K562 (cell line): Measurements from ENCODE around the gene SHISAL1. TPM values are rescaled to one million over a fixed set of nuclear protein-coding genes. Genes with fewer than 3 reads are reported as not detected.
A peak's percentile ranks its signal among the peaks of the same experiment; 100 is the strongest.

Experiments
- ATAC-seq: fragments of 200-7000 bp; cut with Tn5 transposase; 3 replicates; pipeline ENCODE4 v1.9.1; 2020; ENCODE audit warnings: moderate library complexity
- BruUV-seq: library from RNA; stranded (reverse); fragments of 400-500 nt; replicated peaks from 2 replicates; lab custom pipeline; 2021; lab: Mats Ljungman, UMichigan
- CTCF ChIA-PET: fragments of 300-600 bp; formaldehyde crosslinking; extraction: SDS; loops from one replicate; lab custom pipeline; 2021; ENCODE audit warnings: low intra/inter-chr PET ratio; lab: Yijun Ruan, JAX
- POLR2A ChIA-PET: fragments of 300-600, 350-650 bp; sonication (Branson Sonifier 250); formaldehyde crosslinking; extraction: SDS; loops from one replicate; lab custom pipeline; 2021; ENCODE audit warnings: antibody characterized with exemption, inconsistent platforms; lab: Yijun Ruan, JAX
- DNase-seq, 4 experiments: peaks; one replicate each; pipeline versions ENCODE4 v3.0.0 to v3.0.0-alpha.2; 2011 to 2018; ENCODE audit warnings: low spot score in 3 of 4, mixed read lengths in 3 of 4; ENCODE audit errors: extremely low read depth in 1 of 4
- FAIRE-seq: peaks from 2 replicates; lab custom pipeline; 2011; peaks lifted over from hg19 to GRCh38; lab: Jason Lieb, UNC
- H2AFZ ChIP-seq: 2 replicates; pipeline ENCODE4 v1.6.0; 2011; ENCODE audit warnings: low read depth, low read length, control low read depth, inconsistent platforms
- H3K27ac ChIP-seq: fragments of 200-600 bp; 3 replicates; pipeline ENCODE4 v1.8.0; 2011; ENCODE audit warnings: low read depth, mild to moderate bottlenecking, control low read depth, inconsistent platforms, low read length, moderate library complexity, mixed read lengths; ENCODE audit errors: extremely low read depth
- H3K27me3 ChIP-seq, 2 experiments: fragments of 300-600 bp in 1 of 2; 2 replicates in 1 of 2; 3 replicates in 1 of 2; pipeline versions ENCODE4 v1.6.0 to v1.8.0; 2011; ENCODE audit warnings: inconsistent platforms in 2 of 2, low read length in 2 of 2, mild to moderate bottlenecking in 1 of 2, mixed read lengths in 1 of 2, moderate library complexity in 1 of 2; ENCODE audit not compliant: control insufficient read depth in 2 of 2, insufficient read depth in 2 of 2
- H3K36me3 ChIP-seq: fragments of 300-600 bp; 3 replicates; pipeline ENCODE4 v1.8.0; 2011; ENCODE audit warnings: mild to moderate bottlenecking, low read length, inconsistent platforms; ENCODE audit not compliant: control insufficient read depth, insufficient read depth
- H3K4me1 ChIP-seq, 2 experiments: fragments of 200-600 bp in 1 of 2; replicated peaks in 1 of 2; 2 replicates in 1 of 2; 3 replicates in 1 of 2; pipeline versions ENCODE4 v1.5.1 to v1.8.0; 2011; ENCODE audit warnings: inconsistent platforms in 2 of 2, low read length in 2 of 2, mild to moderate bottlenecking in 1 of 2, mixed read lengths in 1 of 2, moderate library complexity in 1 of 2; ENCODE audit not compliant: control insufficient read depth in 2 of 2, insufficient read depth in 2 of 2
- H3K4me2 ChIP-seq: 2 replicates; pipeline ENCODE4 v1.6.1; 2011; ENCODE audit warnings: low read length, control low read depth, inconsistent platforms, mixed read lengths; ENCODE audit not compliant: insufficient read depth
- H3K4me3 ChIP-seq: fragments of 200-600 bp; sonication (generic), shearing (Covaris generic); 2 replicates; pipeline ENCODE4 v1.5.1; 2016; ENCODE audit warnings: control low read depth, inconsistent platforms
- H3K79me2 ChIP-seq: fragments of 200-600 bp; 3 replicates; pipeline ENCODE4 v1.8.0; 2011; ENCODE audit warnings: low read length, inconsistent platforms; ENCODE audit not compliant: control insufficient read depth, insufficient read depth
- H3K9ac ChIP-seq, 2 experiments: 2 replicates each; pipeline versions ENCODE4 v1.6.0 to v1.6.1; 2011; ENCODE audit warnings: low read depth in 2 of 2, low read length in 2 of 2, control low read depth in 1 of 2, inconsistent platforms in 1 of 2, mild to moderate bottlenecking in 1 of 2, mixed read lengths in 1 of 2; ENCODE audit not compliant: insufficient read depth in 1 of 2
- H3K9me1 ChIP-seq: one replicate; pipeline ENCODE4 v1.6.0; 2011; ENCODE audit warnings: inconsistent platforms, mild to moderate bottlenecking, low read length, moderate library complexity; ENCODE audit not compliant: control insufficient read depth, insufficient read depth
- H3K9me3 ChIP-seq: replicated peaks from 2 replicates; pipeline ENCODE4 v1.5.1; 2011; ENCODE audit warnings: low read depth, low read length, inconsistent platforms; ENCODE audit not compliant: control insufficient read depth, insufficient read depth
- H4K20me1 ChIP-seq: replicated peaks from 2 replicates; pipeline ENCODE4 v1.6.1; 2011; ENCODE audit warnings: low read length, inconsistent platforms, mixed read lengths; ENCODE audit not compliant: control insufficient read depth, insufficient read depth
- BRCA1 ChIP-seq, 2 experiments: fragments of 450-650 bp in 1 of 2; sonication (generic) in 1 of 2; formaldehyde crosslinking in 1 of 2; IDR thresholded peaks; 2 replicates each; pipeline versions ENCODE4 v1.5.0 to v1.6.1; 2017 to 2020; ENCODE audit warnings: mild to moderate bottlenecking in 1 of 2, missing genetic modification reagents in 1 of 2
- CCNT2 ChIP-seq: IDR thresholded peaks from 2 replicates; pipeline ENCODE4 v1.6.1; 2011; ENCODE audit warnings: borderline replicate concordance, low read depth, mild to moderate bottlenecking, moderate library complexity, mixed read lengths, low read length; ENCODE audit not compliant: insufficient read length; ENCODE audit errors: extremely low read depth
- ETV6 ChIP-seq, 3 experiments: fragments of 150-350 bp in 1 of 3; sonication (generic) in 1 of 3; formaldehyde crosslinking in 1 of 3; IDR thresholded peaks; 2 replicates each; pipeline versions ENCODE4 v1.6.1 to v1.8.0; 2014 to 2022; ENCODE audit warnings: borderline replicate concordance in 2 of 3, low read depth in 2 of 3, antibody characterized with exemption in 1 of 3, low read length in 1 of 3, mild to moderate bottlenecking in 1 of 3, missing genetic modification reagents in 1 of 3
- FOXA3 ChIP-seq, 2 experiments: fragments of 450-650 bp in 1 of 2; sonication (generic) in 1 of 2; formaldehyde crosslinking; IDR thresholded peaks in 1 of 2; conservative IDR thresholded peaks in 1 of 2; 2 replicates each; pipeline versions ENCODE4 v1.4.0 to v1.8.0; 2020 to 2022; ENCODE audit warnings: mild to moderate bottlenecking in 2 of 2, missing genetic modification reagents in 1 of 2
- FUS ChIP-seq: fragments of 200-400 bp; formaldehyde crosslinking; optimal IDR thresholded peaks from 2 replicates; pipeline ENCODE3; 2017; ENCODE audit warnings: low read depth, low read length
- HLTF ChIP-seq: fragments of 450-650 bp; IDR thresholded peaks from 2 replicates; pipeline ENCODE4 v1.6.1; 2016
- HSF4 ChIP-seq: fragments of 250-450 bp; sonication (Bioruptor Pico); IDR thresholded peaks from 2 replicates; pipeline ENCODE4 v2.1.2; 2022; ENCODE audit warnings: mild to moderate bottlenecking, moderate library complexity, borderline replicate concordance
- MAFK ChIP-seq: IDR thresholded peaks from 2 replicates; pipeline ENCODE4 v1.6.1; 2011; ENCODE audit warnings: low read length, improper control_type of control experiment
- MBD2 ChIP-seq: sonication (generic); IDR thresholded peaks from 2 replicates; pipeline ENCODE4 v1.6.1; 2016; ENCODE audit warnings: low read depth, borderline replicate concordance
- SIN3B ChIP-seq: fragments of 450-650 bp; IDR thresholded peaks from 2 replicates; pipeline ENCODE4 v1.6.1; 2017; ENCODE audit warnings: low read depth, mild to moderate bottlenecking, moderate library complexity
- ZNF263 ChIP-seq: sonication (generic); formaldehyde crosslinking; IDR thresholded peaks from 2 replicates; pipeline ENCODE4 v1.8.0; 2022; ENCODE audit warnings: mild to moderate bottlenecking, missing genetic modification reagents, borderline replicate concordance
- ZNF274 ChIP-seq: IDR thresholded peaks from 2 replicates; pipeline ENCODE4 v1.6.1; 2011; ENCODE audit warnings: low read depth, mild to moderate bottlenecking, low read length, moderate library complexity, borderline replicate concordance
- WGBS: fragments of 100-300 bp; shearing (Covaris generic); methylation state at CpG from one replicate; pipeline ENCODE4 v1.1.6; 2016; ENCODE audit warnings: low coverage, mixed read lengths; ENCODE audit not compliant: insufficient coverage; ENCODE audit errors: missing lambda C conversion rate; 5-methylcytosine and 5-hydroxymethylcytosine counted together
- in situ Hi-C: fragments of 300-500 bp; cut with MboI; formaldehyde crosslinking; loops from 4 replicates; pipeline ENCODE4 v1.15.0; 2018; ENCODE audit warnings: inconsistent platforms, mixed read lengths
- intact Hi-C: fragments of 100-400 bp; cut with micrococcal nuclease; formaldehyde crosslinking; loops from 2 replicates; pipeline ENCODE4 v1.14.2; 2022
- polyA plus RNA-seq, 8 experiments: library from polyadenylated mRNA; depleted of rRNA in 4 of 8; stranded (reverse) in 5 of 8; unstranded in 3 of 8; fragments of >200 nt; fragmentation: Nextera tagmentation in 2 of 8; fragmentation: Illumina TruSeq in 1 of 8; extraction: Ambion mirVana in 2 of 8; extraction: Trizol in 1 of 8; gene quantifications; 2 replicates each; pipeline versions ENCODE4 v1.2.1 to v1.2.3, GENCODE V29; 2011 to 2014; ENCODE audit warnings: inconsistent platforms in 1 of 8, missing spikeins in 1 of 8
- total RNA-seq, 7 experiments: library from RNA; depleted of rRNA in 6 of 7; stranded (reverse); fragments of >200 nt in 6 of 7; fragmentation: Illumina TruSeq in 2 of 7; extraction: Trizol in 2 of 7; gene quantifications; 2 replicates each; pipeline versions ENCODE4 v1.2.1 to v1.2.3, GENCODE V29; 2011 to 2021; ENCODE audit warnings: low replicate concordance in 1 of 7
- TF ChIP-seq, protein P1 (sequence below): fragments of 450-650 bp; IDR thresholded peaks from 2 replicates; pipeline ENCODE4 v1.6.1; 2016; ENCODE audit warnings: missing biosample characterization, missing genetic modification characterization
- TF ChIP-seq, protein P2 (sequence below): sonication (generic); formaldehyde crosslinking; IDR thresholded peaks from 2 replicates; pipeline ENCODE4 v1.9.0; 2022; ENCODE audit warnings: mild to moderate bottlenecking, missing genetic modification reagents

Gene SHISAL1
- total and polyA plus RNA-seq, 9 of the 15 experiments (the other 6 are each of a cell fraction or from before 2014, with no cell fraction given) = not detected

DNA sequence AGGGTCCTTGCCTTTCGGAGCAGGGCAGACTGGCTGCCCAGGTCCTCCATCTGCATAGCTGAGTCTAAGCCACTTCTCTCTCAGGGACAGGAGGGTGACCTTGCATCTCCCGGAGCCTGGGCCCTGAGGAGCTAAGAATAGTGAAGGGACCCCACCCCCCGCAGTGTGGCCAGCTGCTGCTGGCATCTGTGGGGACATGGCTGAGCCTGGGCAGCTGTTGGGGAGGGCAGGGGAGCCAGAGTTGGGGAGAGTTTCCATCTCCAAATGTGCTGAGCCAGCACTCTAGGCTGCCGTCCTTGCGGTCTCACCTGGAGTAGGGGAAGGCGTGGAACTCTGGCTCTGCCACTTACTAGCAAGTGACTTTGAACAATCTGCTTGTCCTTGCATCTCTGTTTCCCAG is 34.8 kb upstream of the SHISAL1 start (continued):
- TF ChIP-seq MAFK = peak; percentile 62

DNA sequence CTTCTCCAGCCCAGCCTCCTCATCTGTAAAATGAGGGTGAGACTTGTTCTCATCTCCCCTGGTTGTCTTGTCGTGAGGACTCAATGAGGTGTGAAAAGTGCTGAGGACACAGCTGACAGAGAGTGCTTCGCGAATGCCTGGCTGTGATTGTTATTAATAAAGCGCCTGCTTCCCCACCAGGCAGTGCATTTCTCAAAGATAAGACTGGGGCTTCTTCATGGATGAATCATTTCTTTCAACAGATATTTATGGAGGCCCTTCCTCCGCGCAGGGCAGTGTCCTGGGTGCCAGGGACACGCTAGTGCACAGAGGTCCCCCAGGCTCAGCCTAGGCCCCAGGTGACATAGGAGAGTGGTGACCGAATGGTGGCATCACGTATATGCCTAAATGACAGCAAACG is 34.3 kb upstream of the SHISAL1 start:
- Histone ChIP-seq H3K9me3 (no peaks in the 10 kb centered on the region), H2AFZ (no peak overlapping the region), H3K36me3 (no peaks in the 10 kb centered on the region), H3K9ac (no peak overlapping the region), H3K4me2 (no peak overlapping the region), H3K27me3 (no peaks in the 10 kb centered on the region; a peak in 1 of 5 replicates), H3K27ac (no peak overlapping the region), H4K20me1 (no peaks in the 10 kb centered on the region), H3K79me2 (no peaks in the 10 kb centered on the region), H3K4me1 (no peaks in the 10 kb centered on the region), H3K9me1 (no peaks in the 10 kb centered on the region), H3K4me3 (no peak overlapping the region)
- FAIRE-seq = no peak
- intact Hi-C loops = no loop called here
- POLR2A ChIA-PET = no interaction called here
- in situ Hi-C loops = no loop called here
- TF ChIP-seq FUS = no peak
- TF ChIP-seq ETV6 (IDR thresholded peaks at IDR 0.05; ENCODE audit: borderline replicate concordance in 1 of 2, low read depth in 2 of 2, low read length in 1 of 2) = no peak
- TF ChIP-seq ETV6 (CRISPR knock-in tag; IDR thresholded peaks at IDR 0.05; ENCODE audit: borderline replicate concordance) = no peak
- no peak for TF ChIP-seq HSF4 (CRISPR knock-in tag)
- no peak for TF ChIP-seq CCNT2
- TF ChIP-seq MBD2 = no peak
- no peak for TF ChIP-seq SIN3B
- TF ChIP-seq ZNF263 = no peak
- no peak for TF ChIP-seq ZNF274
- TF ChIP-seq, protein P1, sequence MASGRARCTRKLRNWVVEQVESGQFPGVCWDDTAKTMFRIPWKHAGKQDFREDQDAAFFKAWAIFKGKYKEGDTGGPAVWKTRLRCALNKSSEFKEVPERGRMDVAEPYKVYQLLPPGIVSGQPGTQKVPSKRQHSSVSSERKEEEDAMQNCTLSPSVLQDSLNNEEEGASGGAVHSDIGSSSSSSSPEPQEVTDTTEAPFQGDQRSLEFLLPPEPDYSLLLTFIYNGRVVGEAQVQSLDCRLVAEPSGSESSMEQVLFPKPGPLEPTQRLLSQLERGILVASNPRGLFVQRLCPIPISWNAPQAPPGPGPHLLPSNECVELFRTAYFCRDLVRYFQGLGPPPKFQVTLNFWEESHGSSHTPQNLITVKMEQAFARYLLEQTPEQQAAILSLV (tag) = no peak
- TF ChIP-seq, protein P2, sequence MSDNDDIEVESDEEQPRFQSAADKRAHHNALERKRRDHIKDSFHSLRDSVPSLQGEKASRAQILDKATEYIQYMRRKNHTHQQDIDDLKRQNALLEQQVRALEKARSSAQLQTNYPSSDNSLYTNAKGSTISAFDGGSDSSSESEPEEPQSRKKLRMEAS (CRISPR knock-in tag) = no peak
- no peak for TF ChIP-seq BRCA1 (IDR thresholded peaks at IDR 0.05)
- TF ChIP-seq BRCA1 (CRISPR knock-in tag; IDR thresholded peaks at IDR 0.05) = no peak
- TF ChIP-seq HLTF = no peak
- no peak for TF ChIP-seq FOXA3 (CRISPR knock-in tag; conservative IDR thresholded peaks at IDR 0.05 in 1 of 2, IDR thresholded peaks at IDR 0.05 in 1 of 2)
- no peak for ATAC-seq
- 2% methylated on average over 6 of the region's 10 CpGs for WGBS
- no peak for DNase-seq
- no TSS peak for BruUV-seq
- CTCF ChIA-PET = no interaction called here
